IMR-90 (cell line): Measurements from ENCODE around the gene GTF2A1. TPM values are rescaled to one million over a fixed set of nuclear protein-coding genes. Genes with fewer than 3 reads are reported as not detected.

Experiments used
- ATAC-seq: fragments of 200-7000 bp; cut with Tn5 transposase; 2 replicates; pipeline ENCODE4 v1.9.1; 2020; ENCODE audit warnings: low read depth, mild to moderate bottlenecking, moderate library complexity
- BruUV-seq: library from RNA; stranded (reverse); fragments of 400-500 nt; replicated peaks from 2 replicates; lab custom pipeline; 2021; lab: Mats Ljungman, UMichigan
- CTCF ChIA-PET: fragments of 300-600 bp; formaldehyde crosslinking; extraction: SDS; loops from one replicate; lab custom pipeline; 2021; ENCODE audit warnings: antibody characterized with exemption; lab: Yijun Ruan, JAX
- POLR2A ChIA-PET: fragments of 300-600 bp; sonication (Branson Sonifier 250); formaldehyde crosslinking; loops from one replicate; lab custom pipeline; 2022; ENCODE audit warnings: antibody characterized with exemption; ENCODE audit not compliant: unreplicated experiment; lab: Charles Lee
- DNase-seq: peaks from one replicate; pipeline ENCODE4 v3.0.0; 2013
- H2AFZ ChIP-seq: replicated peaks from 2 replicates; pipeline ENCODE3; 2013; ENCODE audit warnings: low read length, mild to moderate bottlenecking; ENCODE audit not compliant: poor library complexity
- H2AK5ac ChIP-seq: 2 replicates; pipeline ENCODE4 v1.6.1; 2013; ENCODE audit warnings: low read depth, low read length, inconsistent platforms
- H2AK9ac ChIP-seq: replicated peaks from 2 replicates; pipeline ENCODE3; 2013; ENCODE audit warnings: mild to moderate bottlenecking, low read depth, low read length, moderate library complexity; ENCODE audit not compliant: poor library complexity
- H2BK120ac ChIP-seq: 2 replicates; pipeline ENCODE4 v1.6.1; 2013; ENCODE audit warnings: low read depth, low read length, inconsistent platforms
- H2BK15ac ChIP-seq: 3 replicates; pipeline ENCODE4 v1.6.1; 2013; ENCODE audit warnings: low read depth, low read length, inconsistent platforms
- H2BK20ac ChIP-seq: 2 replicates; pipeline ENCODE4 v1.6.1; 2013; ENCODE audit warnings: low read depth, mild to moderate bottlenecking, inconsistent platforms, low read length, moderate library complexity
- H2BK5ac ChIP-seq: 2 replicates; pipeline ENCODE4 v1.6.1; 2013; ENCODE audit warnings: mild to moderate bottlenecking, low read depth, low read length, inconsistent platforms; ENCODE audit not compliant: poor library complexity, severe bottlenecking
- H3K14ac ChIP-seq: replicated peaks from 2 replicates; pipeline ENCODE4 v1.6.1; 2013; ENCODE audit warnings: low read depth, low read length, inconsistent platforms
- H3K18ac ChIP-seq: 2 replicates; pipeline ENCODE4 v1.6.1; 2013; ENCODE audit warnings: low read depth, low read length, control low read depth
- H3K23ac ChIP-seq: 2 replicates; pipeline ENCODE4 v1.6.1; 2013; ENCODE audit warnings: low read depth, low read length, inconsistent platforms
- H3K27ac ChIP-seq: 2 replicates; pipeline ENCODE4 v1.5.1; 2013; ENCODE audit warnings: mild to moderate bottlenecking, control low read depth, low read length; ENCODE audit not compliant: insufficient read depth
- H3K27me3 ChIP-seq: 2 replicates; pipeline ENCODE4 v1.6.1; 2013; ENCODE audit warnings: low read length; ENCODE audit not compliant: control insufficient read depth, insufficient read depth
- H3K36me3 ChIP-seq: 2 replicates; pipeline ENCODE4 v1.6.1; 2013; ENCODE audit warnings: low read length, mixed read lengths; ENCODE audit not compliant: control insufficient read depth, insufficient read depth
- H3K4ac ChIP-seq: 2 replicates; pipeline ENCODE4 v1.6.1; 2013; ENCODE audit warnings: low read depth, low read length, inconsistent platforms
- H3K4me1 ChIP-seq: 2 replicates; pipeline ENCODE4 v1.6.1; 2013; ENCODE audit warnings: low read length, mixed read lengths; ENCODE audit not compliant: control insufficient read depth, insufficient read depth
- H3K4me2 ChIP-seq: 2 replicates; pipeline ENCODE4 v1.6.1; 2013; ENCODE audit warnings: low read depth, mild to moderate bottlenecking, control low read depth, low read length, moderate library complexity
- H3K4me3 ChIP-seq: 2 replicates; pipeline ENCODE4 v1.5.1; 2013; ENCODE audit warnings: low read depth, mild to moderate bottlenecking, control low read depth, low read length, moderate library complexity; ENCODE audit not compliant: insufficient read depth
- H3K56ac ChIP-seq: 2 replicates; pipeline ENCODE4 v1.6.1; 2013; ENCODE audit warnings: low read length, inconsistent platforms; ENCODE audit not compliant: insufficient read depth; ENCODE audit errors: extremely low read depth
- H3K79me1 ChIP-seq, 2 experiments: 2 replicates each; pipeline ENCODE4 v1.6.1; 2013; ENCODE audit warnings: low read length in 2 of 2, inconsistent platforms in 1 of 2, low read depth in 1 of 2
- H3K9ac ChIP-seq: 2 replicates; pipeline ENCODE4 v1.6.1; 2013; ENCODE audit warnings: low read depth, low read length, control low read depth
- H3K9me1 ChIP-seq: 2 replicates; pipeline ENCODE4 v1.6.1; 2013; ENCODE audit warnings: low read length, inconsistent platforms; ENCODE audit not compliant: insufficient read depth
- H3K9me3 ChIP-seq: 2 replicates; pipeline ENCODE4 v1.6.1; 2013; ENCODE audit warnings: low read length; ENCODE audit not compliant: control insufficient read depth, insufficient read depth
- H4K20me1 ChIP-seq: 2 replicates; pipeline ENCODE4 v1.6.1; 2013; ENCODE audit warnings: low read length, inconsistent platforms; ENCODE audit not compliant: insufficient read depth
- H4K5ac ChIP-seq: 2 replicates; pipeline ENCODE4 v1.6.1; 2013; ENCODE audit warnings: mild to moderate bottlenecking, low read depth, low read length, control low read depth
- H4K8ac ChIP-seq, 2 experiments: 2 replicates each; pipeline ENCODE4 v1.6.1; 2013; ENCODE audit warnings: low read depth in 2 of 2, low read length in 2 of 2, control low read depth in 1 of 2, inconsistent platforms in 1 of 2
- H4K91ac ChIP-seq: 2 replicates; pipeline ENCODE4 v1.6.1; 2013; ENCODE audit warnings: low read depth, low read length, inconsistent platforms; ENCODE audit not compliant: insufficient read depth
- CEBPB ChIP-seq: IDR thresholded peaks from 2 replicates; pipeline ENCODE4 v1.6.1; 2012; ENCODE audit warnings: low read depth, low read length, improper control_type of control experiment
- CTCF ChIP-seq: conservative IDR thresholded peaks from 2 replicates; pipeline ENCODE4 v1.5.1; 2012; ENCODE audit warnings: mild to moderate bottlenecking, low read depth, low read length, improper control_type of control experiment
- FOS ChIP-seq: fragments of 150-350 bp; IDR thresholded peaks from 2 replicates; pipeline ENCODE4 v1.6.1; 2016; ENCODE audit warnings: low read depth, low read length
- MAFK ChIP-seq: IDR thresholded peaks from 2 replicates; pipeline ENCODE4 v1.6.1; 2012; ENCODE audit warnings: low read depth, low read length, improper control_type of control experiment
- MXI1 ChIP-seq: IDR thresholded peaks from 2 replicates; pipeline ENCODE4 v1.6.1; 2012; ENCODE audit warnings: low read depth, mild to moderate bottlenecking, low read length, moderate library complexity, borderline replicate concordance
- POLR2A ChIP-seq: IDR thresholded peaks from 2 replicates; pipeline ENCODE4 v1.6.1; 2012; ENCODE audit warnings: mild to moderate bottlenecking, low read depth, low read length
- RFX5 ChIP-seq: IDR thresholded peaks from 2 replicates; pipeline ENCODE4 v1.8.0; 2012; ENCODE audit warnings: low read depth, mild to moderate bottlenecking, low read length, moderate library complexity
- SMC3 ChIP-seq: fragments of 150-350 bp; IDR thresholded peaks from 2 replicates; pipeline ENCODE4 v1.6.1; 2016; ENCODE audit warnings: low read depth, mild to moderate bottlenecking, antibody characterized with exemption, low read length, moderate library complexity
- USF2 ChIP-seq: fragments of 150-350 bp; IDR thresholded peaks from 2 replicates; pipeline ENCODE4 v1.6.1; 2017; ENCODE audit warnings: mild to moderate bottlenecking, antibody characterized with exemption, low read length, low read depth
- WGBS, 2 experiments: methylation state at CpG; one replicate each; pipeline versions ENCODE4 v1.1.5 to v1.1.7; 2013; ENCODE audit warnings: missing lambda C conversion rate in 2 of 2; ENCODE audit not compliant: insufficient read length in 1 of 2; ENCODE audit errors: extremely low coverage in 2 of 2; 5-methylcytosine and 5-hydroxymethylcytosine counted together
- dilution Hi-C: fragments of 300-500 bp; cut with HindIII; formaldehyde crosslinking; loops from one replicate; pipeline ENCODE4 v1.14.3; 2018; ENCODE audit warnings: low sequenced_read_pairs; ENCODE audit not compliant: unreplicated experiment
- in situ Hi-C: fragments of 300-500 bp; cut with MboI; formaldehyde crosslinking; loops from 3 replicates; pipeline ENCODE4 v1.14.3; 2019; ENCODE audit warnings: low sequenced_read_pairs, inconsistent platforms, mixed read lengths
- intact Hi-C: fragments of 100-400 bp; cut with micrococcal nuclease; formaldehyde crosslinking; loops from 2 replicates; pipeline ENCODE4 v1.10.0; 2022
- polyA plus RNA-seq, 3 experiments: library from polyadenylated mRNA; depleted of rRNA; stranded (reverse); fragments of >200 nt; gene quantifications; 2 replicates each; pipeline ENCODE4 v1.2.3, GENCODE V29; 2012; ENCODE audit warnings: low replicate concordance in 1 of 3
- total RNA-seq: library from RNA; depleted of rRNA; stranded (reverse); fragments of >200 nt; gene quantifications from 2 replicates; pipeline ENCODE4 v1.2.3, GENCODE V29; 2012

GTF2A1 gene
- total and polyA plus RNA-seq, 2 of the 4 experiments (the other 2 are of a cell fraction): 16.0 to 60.4 TPM

- TF ChIP-seq SMC3 (no peak), CTCF (no peak), FOS (no peak), CEBPB (no peak), MAFK (no peak), POLR2A (no peak), USF2 (no peak), RFX5 (no peak), MXI1 (no peak)
- H4K5ac ChIP-seq: no peak overlapping the region
- no peaks in the 10 kb centered on the region for H3K9me1 ChIP-seq
- DNase-seq (no peak), ATAC-seq (no peak)
- no peak overlapping the region for H2BK5ac ChIP-seq
- H2AK9ac ChIP-seq: no peak overlapping the region
- no peaks in the 10 kb centered on the region for H3K4me1 ChIP-seq
- H3K4ac ChIP-seq: no peak overlapping the region
- no peak overlapping the region for H3K23ac ChIP-seq
- H3K9ac ChIP-seq: no peak overlapping the region
- H2BK120ac ChIP-seq: no peak overlapping the region
- no peak overlapping the region for H3K27ac ChIP-seq
- H2AFZ ChIP-seq: no peak overlapping the region
- H3K9me3 ChIP-seq: no peaks in the 10 kb centered on the region
- no peak overlapping the region for H2BK15ac ChIP-seq
- H3K79me1 ChIP-seq: no peaks in the 10 kb centered on the region
- no peaks in the 10 kb centered on the region for H3K27me3 ChIP-seq
- H4K91ac ChIP-seq: no peak overlapping the region
- ChIA-PET POLR2A (no interaction called here), CTCF (no interaction called here)
- dilution Hi-C loops (no loop called here), in situ Hi-C loops (no loop called here), intact Hi-C loops (no loop called here)
- BruUV-seq: no TSS peak
- 58% methylated on average over 4 of the region's 8 CpGs; no CpG with 5 or more reads in 1 of the 2 experiments for WGBS, 2 experiments
- no peak overlapping the region for H3K18ac ChIP-seq
- H4K20me1 ChIP-seq: no peaks in the 10 kb centered on the region
- H3K4me2 ChIP-seq: no peak overlapping the region
- no peak overlapping the region for H4K8ac ChIP-seq
- no peaks in the 10 kb centered on the region for H3K36me3 ChIP-seq
- no peak overlapping the region for H2AK5ac ChIP-seq
- no peak overlapping the region for H3K4me3 ChIP-seq
- H2BK20ac ChIP-seq: no peak overlapping the region
- no peak overlapping the region for H3K14ac ChIP-seq
- no peak overlapping the region for H3K56ac ChIP-seq
Measured at GRCh38 chr14:81247271-81247766, 26.6 kb upstream of the GTF2A1 start.
